PC-3 (cell line): ENCODE data around the gene KSR1. TPM values are rescaled to one million over a fixed set of nuclear protein-coding genes. Genes with fewer than 3 reads are reported as not detected.
"Not testable (repeated sequence)": the region's sequence is repeated elsewhere in the genome, so short reads cannot be mapped to it uniquely, and the experiment has no call there.

Source experiments
- ATAC-seq: fragments of 200-7000 bp; cut with Tn5 transposase; 2 replicates; pipeline ENCODE4 v1.9.1; 2020; ENCODE audit warnings: mild to moderate bottlenecking, moderate library complexity
- BruUV-seq: library from RNA; stranded (reverse); fragments of 400-500 nt; replicated peaks from 2 replicates; lab custom pipeline; 2021; lab: Mats Ljungman, UMichigan
- CTCF ChIA-PET: fragments of 300-600 bp; sonication (Branson Sonifier 250); formaldehyde crosslinking; loops from one replicate; lab custom pipeline; 2022; ENCODE audit warnings: antibody characterized with exemption; lab: Charles Lee
- POLR2A ChIA-PET: fragments of 300-600 bp; sonication (Branson Sonifier 250); formaldehyde crosslinking; loops from one replicate; lab custom pipeline; 2022; ENCODE audit warnings: antibody characterized with exemption; ENCODE audit not compliant: unreplicated experiment; lab: Charles Lee
- DNase-seq: peaks from one replicate; pipeline ENCODE4 v3.0.0-alpha.2; 2015
- H2AFZ ChIP-seq: fragments of 300-600 bp; sonication (generic); 2 replicates; pipeline ENCODE4 v1.6.0; 2016; ENCODE audit warnings: antibody characterized with exemption, low read length
- H3F3A ChIP-seq: fragments of 300-600 bp; sonication (generic); one replicate; pipeline ENCODE4 v1.6.0; 2017; ENCODE audit warnings: antibody characterized with exemption, low read length, control low read depth, mild to moderate bottlenecking; ENCODE audit not compliant: unreplicated experiment
- H3K27ac ChIP-seq: fragments of 300-600 bp; sonication (generic); 2 replicates; pipeline ENCODE4 v1.5.1; 2016; ENCODE audit warnings: mild to moderate bottlenecking, low read length
- H3K27me3 ChIP-seq: fragments of 300-600 bp; sonication (generic); 2 replicates; pipeline ENCODE4 v1.6.1; 2016; ENCODE audit warnings: low read length, mixed read lengths
- H3K36me3 ChIP-seq: fragments of 300-600 bp; sonication (generic); 2 replicates; pipeline ENCODE4 v1.6.1; 2016; ENCODE audit warnings: low read depth, mixed run types, low read length, mixed read lengths
- H3K4me1 ChIP-seq: fragments of 300-600 bp; sonication (generic); 2 replicates; pipeline ENCODE4 v1.5.1; 2016; ENCODE audit warnings: low read length; ENCODE audit not compliant: insufficient read depth
- H3K4me2 ChIP-seq: fragments of 300-600 bp; sonication (generic); 2 replicates; pipeline ENCODE4 v1.6.0; 2016; ENCODE audit warnings: low read length
- H3K4me3 ChIP-seq: fragments of 300-600 bp; sonication (generic); 2 replicates; pipeline ENCODE4 v1.5.1; 2016; ENCODE audit warnings: mild to moderate bottlenecking, low read length, mixed read lengths
- H3K79me2 ChIP-seq: fragments of 300-600 bp; sonication (generic); 2 replicates; pipeline ENCODE4 v1.6.1; 2017; ENCODE audit warnings: low read length, mixed read lengths
- H3K9ac ChIP-seq: fragments of 300-600 bp; sonication (generic); 2 replicates; pipeline ENCODE4 v1.6.0; 2016; ENCODE audit warnings: mild to moderate bottlenecking, low read length
- H3K9me2 ChIP-seq: fragments of 300-600 bp; sonication (generic); replicated peaks from 2 replicates; pipeline ENCODE4 v1.6.1; 2016; ENCODE audit warnings: mixed run types, low read length, mixed read lengths
- H3K9me3 ChIP-seq: fragments of 300-600 bp; sonication (generic); 2 replicates; pipeline ENCODE4 v1.6.1; 2016; ENCODE audit warnings: low read length, mixed read lengths
- H4K20me1 ChIP-seq: fragments of 300-600 bp; sonication (generic); 2 replicates; pipeline ENCODE4 v1.6.1; 2016; ENCODE audit warnings: low read length, mixed read lengths
- CTCF ChIP-seq: fragments of 300-600 bp; sonication (generic); conservative IDR thresholded peaks from 2 replicates; pipeline ENCODE4 v1.5.1; 2017; ENCODE audit warnings: antibody characterized with exemption, low read depth, mild to moderate bottlenecking, low read length
- EZH2 ChIP-seq: fragments of 300-600 bp; sonication (generic); IDR thresholded peaks from one replicate; pipeline ENCODE4 v1.6.1; 2017; ENCODE audit warnings: antibody characterized with exemption, mild to moderate bottlenecking, low read length; ENCODE audit not compliant: unreplicated experiment
- EZH2phosphoT487 ChIP-seq: fragments of 300-600 bp; sonication (generic); IDR thresholded peaks from 2 replicates; pipeline ENCODE4 v1.6.1; 2018; ENCODE audit warnings: mild to moderate bottlenecking, antibody characterized with exemption, low read length, borderline replicate concordance
- intact Hi-C: fragments of 100-400 bp; cut with micrococcal nuclease; formaldehyde crosslinking; loops from 2 replicates; pipeline ENCODE4 v1.9.0; 2023
- total RNA-seq: library from RNA; depleted of rRNA; stranded (reverse); fragments of >200 nt; gene quantifications from 2 replicates; pipeline ENCODE4 v1.2.3, GENCODE V29; 2014; rRNA removed

Gene KSR1
- total RNA-seq, 1 experiment from 2014 or later: 1.0 TPM

- H3F3A ChIP-seq: no peaks in the 10 kb centered on the region
- H3K9me3 ChIP-seq: no peaks in the 10 kb centered on the region
- no peak overlapping the region for H3K27ac ChIP-seq
- no peak overlapping the region for H3K4me2 ChIP-seq
- no TSS peak for BruUV-seq
- DNase-seq (no peak), ATAC-seq (no peak)
- TF ChIP-seq EZH2 (no peak), CTCF (no peak), EZH2phosphoT487 (no peak)
- intact Hi-C loops: no loop called here
- no peak overlapping the region for H3K9ac ChIP-seq
- POLR2A ChIA-PET: no interaction called here
- H3K36me3 ChIP-seq: no peaks in the 10 kb centered on the region
- H4K20me1 ChIP-seq: no peaks in the 10 kb centered on the region
- H3K4me3 ChIP-seq: no peak overlapping the region
- no peaks in the 10 kb centered on the region for H3K79me2 ChIP-seq
- no peaks in the 10 kb centered on the region for H3K9me2 ChIP-seq
- H2AFZ ChIP-seq: no peak overlapping the region
- no peaks in the 10 kb centered on the region for H3K27me3 ChIP-seq
- no peaks in the 10 kb centered on the region for H3K4me1 ChIP-seq
- CTCF ChIA-PET: no interaction called here
These were observed 215.3 kb downstream of the KSR1 start for GRCh38 chr17:27671591-27671910.

GRCh38 chr17:27671977-27672480, 215.8 kb downstream of the KSR1 start:
- BruUV-seq, ATAC-seq, CTCF ChIA-PET: not testable (repeated sequence)

GRCh38 chr17:27674335-27674734, 218.1 kb downstream of the KSR1 start:
- no peak for DNase-seq
- Histone ChIP-seq H3K9me2 (no peaks in the 10 kb centered on the region), H4K20me1 (no peaks in the 10 kb centered on the region), H3K79me2 (no peaks in the 10 kb centered on the region), H3K4me3 (no peak overlapping the region), H3K9me3 (no peaks in the 10 kb centered on the region), H3K36me3 (no peaks in the 10 kb centered on the region), H2AFZ (no peak overlapping the region), H3F3A (no peaks in the 10 kb centered on the region), H3K4me1 (no peaks in the 10 kb centered on the region), H3K27me3 (no peaks in the 10 kb centered on the region), H3K9ac (no peak overlapping the region), H3K27ac (no peak overlapping the region), H3K4me2 (no peak overlapping the region)
- intact Hi-C loops: no loop called here
- CTCF ChIA-PET: no interaction called here
- no peak for TF ChIP-seq CTCF
- no peak for TF ChIP-seq EZH2phosphoT487
- TF ChIP-seq EZH2: no peak
- POLR2A ChIA-PET: no interaction called here
- no TSS peak for BruUV-seq
- no peak for ATAC-seq

More at GRCh38 chr17:27671977-27672480, 215.8 kb downstream of the KSR1 start:
- H3K4me2 ChIP-seq, H3K9me3 ChIP-seq, H3K4me3 ChIP-seq, DNase-seq, H3F3A ChIP-seq, intact Hi-C loops, H3K9me2 ChIP-seq, H2AFZ ChIP-seq, H3K27me3 ChIP-seq, H4K20me1 ChIP-seq, H3K27ac ChIP-seq, H3K9ac ChIP-seq, H3K4me1 ChIP-seq, POLR2A ChIA-PET, H3K79me2 ChIP-seq, H3K36me3 ChIP-seq: not testable (repeated sequence)

Other genes with a start within 250 kb of the KSR1 start
- 32.0 and 35.1 TPM in 2 replicates for gene WSB1, start 162.3 kb upstream of the KSR1 start, total RNA-seq
- 1.1 TPM in 1 of 2 replicates, not detected in the other for gene LGALS9, start 174.7 kb downstream of the KSR1 start, total RNA-seq